Coronary artery (tissue), 2 donors: ENCODE results near the gene NRL.

Experiments
- DNase-seq: peaks from one replicate; pipeline ENCODE4 v3.0.0-alpha.2; 2017; ENCODE audit warnings: low spot score
- H3K27ac ChIP-seq, 2 donors: fragments of 200-600 bp; sonication (generic); one replicate each; pipeline ENCODE4 v1.5.1; 2016 to 2019
- H3K4me3 ChIP-seq: fragments of 200-600 bp; sonication (generic); 2 replicates; pipeline ENCODE4 v1.5.1; 2016; ENCODE audit warnings: mild to moderate bottlenecking, moderate library complexity
- TF ChIP-seq, protein P1 (sequence below): fragments of 200-600 bp; sonication (generic); IDR thresholded peaks from one replicate; pipeline ENCODE4 v1.5.1; 2019; ENCODE audit warnings: antibody characterized with exemption

NRL gene

DNA sequence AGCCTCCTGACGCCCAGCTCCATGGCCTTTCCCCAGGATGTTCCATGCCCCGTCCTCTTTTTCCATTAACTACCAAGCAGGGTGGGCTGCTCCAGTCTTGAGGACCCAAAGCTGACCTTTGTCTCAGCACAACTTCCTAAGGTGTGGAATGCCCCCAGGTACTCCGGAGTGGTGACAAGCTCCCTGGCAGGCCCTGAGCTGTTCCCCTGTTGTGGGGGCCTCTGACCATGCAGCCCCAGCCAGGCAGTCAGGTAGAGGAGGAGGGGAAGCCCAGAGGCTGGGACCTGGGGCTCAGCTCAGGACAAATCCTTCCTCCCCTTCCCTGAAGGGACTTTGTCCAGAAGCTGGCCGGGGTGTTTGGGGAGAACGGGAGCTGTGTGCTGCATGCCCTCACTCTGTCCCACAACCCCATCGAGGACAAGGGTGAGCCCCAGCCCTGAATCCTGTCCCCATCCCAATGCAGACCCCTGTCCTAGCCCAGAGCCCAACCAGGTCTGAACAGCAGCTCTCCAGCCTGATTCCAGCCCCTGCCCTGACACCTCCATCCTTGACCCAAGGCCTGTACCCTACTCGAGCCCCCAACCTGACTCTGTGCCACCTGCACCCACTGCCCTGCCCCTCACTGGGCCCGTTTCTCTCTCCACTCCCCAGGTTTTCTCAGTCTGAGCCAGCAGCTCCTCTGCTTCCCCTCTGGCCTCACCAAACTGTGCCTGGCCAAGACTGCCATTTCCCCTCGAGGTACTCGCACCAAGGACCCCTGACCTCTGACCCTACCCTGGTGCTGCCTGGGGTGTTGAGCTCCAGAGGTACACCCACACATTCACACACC lies 58.6 kb downstream of the NRL start:
- no peak overlapping the region for H3K4me3 ChIP-seq
- TF ChIP-seq, protein P1, sequence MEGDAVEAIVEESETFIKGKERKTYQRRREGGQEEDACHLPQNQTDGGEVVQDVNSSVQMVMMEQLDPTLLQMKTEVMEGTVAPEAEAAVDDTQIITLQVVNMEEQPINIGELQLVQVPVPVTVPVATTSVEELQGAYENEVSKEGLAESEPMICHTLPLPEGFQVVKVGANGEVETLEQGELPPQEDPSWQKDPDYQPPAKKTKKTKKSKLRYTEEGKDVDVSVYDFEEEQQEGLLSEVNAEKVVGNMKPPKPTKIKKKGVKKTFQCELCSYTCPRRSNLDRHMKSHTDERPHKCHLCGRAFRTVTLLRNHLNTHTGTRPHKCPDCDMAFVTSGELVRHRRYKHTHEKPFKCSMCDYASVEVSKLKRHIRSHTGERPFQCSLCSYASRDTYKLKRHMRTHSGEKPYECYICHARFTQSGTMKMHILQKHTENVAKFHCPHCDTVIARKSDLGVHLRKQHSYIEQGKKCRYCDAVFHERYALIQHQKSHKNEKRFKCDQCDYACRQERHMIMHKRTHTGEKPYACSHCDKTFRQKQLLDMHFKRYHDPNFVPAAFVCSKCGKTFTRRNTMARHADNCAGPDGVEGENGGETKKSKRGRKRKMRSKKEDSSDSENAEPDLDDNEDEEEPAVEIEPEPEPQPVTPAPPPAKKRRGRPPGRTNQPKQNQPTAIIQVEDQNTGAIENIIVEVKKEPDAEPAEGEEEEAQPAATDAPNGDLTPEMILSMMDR = no peak
- H3K27ac ChIP-seq = no peak overlapping the region
- no peak for DNase-seq

DNA sequence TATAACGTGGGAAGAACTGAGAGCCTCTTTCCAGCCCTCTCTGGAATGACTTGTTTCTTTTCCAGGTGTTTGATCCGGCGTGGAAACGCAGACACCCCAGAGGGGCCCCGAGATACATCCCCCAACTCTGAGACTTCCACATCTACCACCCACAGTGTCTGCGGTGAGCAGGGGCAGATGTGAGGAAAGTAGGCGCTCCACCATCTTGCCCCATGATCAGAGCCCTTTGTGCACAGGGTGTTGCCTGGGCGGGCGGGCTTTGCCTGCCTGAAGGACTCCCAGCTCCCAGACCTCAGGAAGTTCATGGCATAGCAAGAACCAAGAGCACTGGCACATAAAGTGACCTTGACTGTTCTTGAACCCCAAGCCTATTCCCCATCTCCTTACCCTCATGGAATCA lies 60.1 kb downstream of the NRL start:
- DNase-seq = no peak
- TF ChIP-seq, protein P1 = no peak
- H3K4me3 ChIP-seq = no peak overlapping the region
- no peak overlapping the region for H3K27ac ChIP-seq

DNA sequence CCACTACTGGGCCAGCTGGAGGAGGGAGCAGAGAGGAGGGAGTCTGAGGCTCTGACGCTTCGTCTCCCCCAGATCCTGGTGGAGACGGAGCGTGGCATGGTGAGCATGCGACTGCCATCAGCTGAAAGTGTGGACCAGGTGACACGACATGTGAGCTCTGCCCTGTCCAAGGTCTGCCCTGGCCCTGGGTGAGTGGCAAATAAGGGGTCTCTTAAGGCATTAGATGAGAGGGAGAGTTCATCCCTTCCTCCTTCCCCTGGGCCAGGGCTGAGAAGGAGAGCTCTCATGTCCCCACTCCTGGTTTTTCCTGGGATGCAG lies 60.5 kb downstream of the NRL start:
- TF ChIP-seq, protein P1 = no peak
- no peak overlapping the region for H3K27ac ChIP-seq
- no peak overlapping the region for H3K4me3 ChIP-seq
- DNase-seq = no peak

DNA sequence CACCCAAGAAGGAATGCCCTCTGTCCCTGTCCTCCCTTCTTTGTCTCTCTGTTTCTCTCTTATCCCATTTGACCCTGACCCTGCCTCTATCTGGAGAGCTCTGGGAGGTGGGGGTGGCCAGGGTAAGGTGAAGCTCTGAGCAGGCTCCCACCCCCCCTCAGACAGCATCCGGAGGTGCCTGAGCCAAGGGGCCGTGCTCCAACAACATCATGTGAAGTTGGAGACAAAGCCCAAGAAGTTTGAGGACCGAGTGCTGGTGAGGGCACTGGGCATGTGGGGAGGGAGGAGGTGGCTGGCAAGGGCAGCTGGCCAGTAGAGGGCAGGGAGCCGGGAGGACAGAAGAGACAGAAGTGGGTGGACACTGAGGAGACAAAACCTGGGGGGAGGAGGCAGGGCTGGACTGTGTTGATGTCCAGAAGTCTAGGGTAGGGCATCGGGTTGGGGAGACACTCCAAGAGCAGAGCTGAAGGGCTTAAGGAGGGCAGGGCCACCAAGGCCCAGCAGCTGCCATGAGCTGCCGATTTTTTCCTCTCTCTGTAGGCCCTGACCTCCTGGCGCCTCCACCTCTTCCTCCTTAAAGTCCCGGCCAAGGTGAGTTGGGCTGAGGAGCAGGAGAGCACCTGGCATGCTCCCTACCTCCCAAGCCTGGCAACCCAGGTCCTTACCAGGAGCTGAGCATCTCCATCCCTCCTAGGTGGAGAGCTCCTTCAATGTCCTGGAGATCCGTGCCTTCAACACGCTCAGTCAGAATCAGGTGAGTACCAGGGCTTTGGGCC lies 61.0 kb downstream of the NRL start:
- no peak for DNase-seq
- TF ChIP-seq, protein P1 = no peak
- H3K4me3 ChIP-seq = no peak overlapping the region
- no peak overlapping the region for H3K27ac ChIP-seq

DNA sequence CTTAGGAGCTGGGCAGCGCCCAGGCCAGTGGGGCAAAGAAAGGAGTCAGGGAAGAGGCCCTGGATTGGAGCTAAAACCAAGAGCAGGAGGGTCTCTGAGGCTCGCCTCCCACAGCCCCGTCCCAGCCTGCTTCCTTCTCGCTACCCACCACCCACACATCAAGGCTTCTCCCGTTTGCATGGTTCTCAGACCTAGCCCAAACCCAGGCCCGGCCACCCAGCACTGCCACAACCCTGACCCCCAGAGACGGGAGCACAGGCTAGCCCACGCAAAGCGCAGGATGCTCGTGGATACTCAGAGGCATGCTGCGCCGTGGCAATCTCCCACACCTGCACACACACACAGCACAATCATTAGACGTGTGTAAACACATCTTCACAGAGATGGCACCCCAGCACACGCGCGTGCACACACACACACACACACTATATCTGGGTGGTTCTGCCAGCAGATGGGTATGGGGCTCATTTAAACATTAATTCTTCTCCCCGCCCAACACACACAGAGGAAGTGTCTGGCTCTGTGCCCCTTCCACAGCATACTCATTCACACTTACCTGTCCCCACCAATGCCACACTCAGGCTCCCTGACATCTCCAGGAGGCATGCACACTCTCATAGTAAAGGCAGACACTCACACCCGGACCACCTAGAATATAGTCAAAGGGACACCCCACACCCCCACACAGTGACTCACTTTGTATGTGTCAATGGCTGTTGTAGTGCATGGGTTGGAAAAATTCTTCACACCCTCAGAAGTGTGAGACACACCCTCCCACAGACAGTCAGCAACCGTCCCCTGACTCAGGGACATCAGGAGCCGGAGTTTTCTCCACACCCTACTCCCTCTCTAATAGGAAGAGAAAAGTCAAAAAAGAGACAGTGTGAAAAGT lies 61.8 kb downstream of the NRL start:
- DNase-seq = no peak
- peak overlapping the region; percentile 77 for H3K4me3 ChIP-seq
- TF ChIP-seq, protein P1 = no peak
- H3K27ac ChIP-seq = no peak overlapping the region

DNA sequence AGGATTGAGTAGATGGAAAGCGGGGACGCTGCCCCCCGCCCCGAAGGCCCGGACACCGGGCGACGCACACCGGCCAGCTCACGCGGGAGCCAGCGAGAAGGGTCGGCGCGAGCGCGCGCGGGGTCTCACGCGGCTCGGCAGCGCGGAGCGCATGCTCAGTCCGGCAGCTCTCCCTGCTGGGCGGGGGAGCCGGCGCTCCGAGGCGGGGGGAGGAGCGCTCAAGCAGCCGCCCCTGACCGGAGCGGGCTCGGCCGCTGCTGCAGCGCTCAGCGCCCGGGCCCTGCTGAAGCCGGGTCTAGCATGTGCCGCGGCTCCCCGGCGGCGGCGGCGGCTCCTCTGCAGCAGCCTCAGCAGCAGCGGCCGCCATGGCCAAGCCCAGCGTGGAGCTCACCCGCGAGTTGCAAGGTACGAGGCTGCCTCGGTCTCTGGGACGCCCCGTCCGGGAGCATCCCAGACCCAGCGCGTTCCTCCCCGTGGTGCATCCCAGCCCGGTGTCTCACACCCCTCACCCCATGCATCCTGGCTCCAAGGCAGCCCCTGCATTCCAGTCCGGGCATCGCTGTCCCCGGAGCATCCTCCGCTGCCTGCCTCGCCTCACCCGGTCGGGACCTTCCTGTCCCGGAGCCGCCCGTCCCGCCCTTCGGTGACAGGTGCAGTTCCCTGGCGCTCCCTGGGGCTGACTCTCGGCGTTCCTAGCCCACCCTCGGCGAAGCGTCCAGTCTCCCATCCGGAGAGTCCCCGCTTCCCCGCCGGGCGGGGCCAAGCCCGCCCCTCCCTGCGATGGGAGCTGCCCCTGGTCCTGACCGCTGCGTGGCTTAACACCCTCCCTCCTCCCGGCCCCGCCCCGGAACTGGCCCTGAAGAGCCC lies 62.7 kb downstream of the NRL start, which contains the start of gene CARMIL3:
Gene CARMIL3 (plus strand): TSS at position 221 of the 867 bp plus-strand sequence. CDS start 145 bp downstream, at position 366.
- Histone ChIP-seq H3K27ac (peak within 1 kb of the TSS in 1 of 2 donors; percentile 23), H3K4me3 (peak within 1 kb of the TSS; percentile 77)
- TF ChIP-seq, protein P1 = no peak
- peak; percentile 75 for DNase-seq
